Ascending aorta (tissue), 2 donors: Measurements from ENCODE around the gene VEZT. TPM values are rescaled to one million over a fixed set of nuclear protein-coding genes. Genes with fewer than 3 reads are reported as not detected.

ENCODE experiments used
- DNase-seq, 2 donors: peaks; one replicate each; pipeline ENCODE4 v3.0.0-alpha.2; 2019; ENCODE audit warnings: low spot score in 2 of 2
- H3K27ac ChIP-seq, 2 donors: fragments of 200-600 bp; sonication (generic); one replicate each; pipeline ENCODE4 v1.5.1; 2016 to 2017; ENCODE audit warnings: mild to moderate bottlenecking in 1 of 2
- H3K27me3 ChIP-seq: fragments of 200-600 bp; sonication (generic); one replicate; pipeline ENCODE4 v1.5.1; 2017
- H3K36me3 ChIP-seq, 2 donors: fragments of 200-600 bp; sonication (generic); one replicate each; pipeline ENCODE4 v1.5.1; 2016
- H3K4me1 ChIP-seq, 2 donors: fragments of 200-600 bp; sonication (generic); one replicate each; pipeline ENCODE4 v1.5.1; 2016 to 2017; ENCODE audit warnings: mild to moderate bottlenecking in 1 of 2
- H3K4me3 ChIP-seq, 2 donors: fragments of 200-600 bp; sonication (generic); one replicate each; pipeline ENCODE4 v1.5.1; 2016 to 2017; ENCODE audit warnings: mild to moderate bottlenecking in 1 of 2
- H3K9me3 ChIP-seq, 2 donors: fragments of 200-600 bp; sonication (generic); one replicate each; pipeline ENCODE4 v1.5.1; 2016
- intact Hi-C: fragments of 100-400 bp; cut with DNase I; formaldehyde crosslinking; loops from one replicate; pipeline ENCODE4 v1.15.1; 2023
- total RNA-seq: library from RNA; depleted of rRNA; stranded (reverse); fragments of >200 nt; gene quantifications from one replicate; pipeline ENCODE4 v1.1.0, GENCODE V29; 2016
- TF ChIP-seq, protein P1 (sequence below), 3 experiments: fragments of 200-600 bp in 2 of 3; fragments of 450-650 bp in 1 of 3; sonication (generic) in 2 of 3; IDR thresholded peaks; one replicate each; pipeline ENCODE4 v1.5.1; 2016 to 2019; ENCODE audit warnings: antibody characterized with exemption in 3 of 3, mild to moderate bottlenecking in 1 of 3, moderate library complexity in 1 of 3

Gene VEZT
- total RNA-seq, 1 donor from 2014 or later, result 141 TPM

DNA sequence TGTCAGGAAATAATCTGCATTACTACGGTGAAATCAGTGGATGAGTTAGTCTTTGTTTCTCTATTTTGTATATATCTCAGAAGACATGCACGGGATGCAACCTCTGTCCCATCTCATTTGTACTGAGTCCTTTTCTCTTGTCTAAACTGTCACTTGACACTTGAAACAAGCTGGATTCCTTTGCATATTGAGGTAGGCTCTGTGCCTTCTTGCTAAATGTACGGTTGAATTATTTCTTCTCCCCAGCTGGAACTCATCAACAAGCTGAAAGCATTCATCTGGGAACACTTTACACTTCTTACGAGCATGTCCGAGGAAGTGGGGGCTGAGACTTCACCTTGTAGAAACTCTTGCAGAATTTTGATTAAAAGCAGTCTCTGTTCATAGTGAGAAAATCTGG, 119.5 kb downstream of the VEZT start:
- H3K4me3 ChIP-seq, result no peak overlapping the region
- no peaks in the 10 kb centered on the region for H3K36me3 ChIP-seq
- intact Hi-C loops, result loop anchor here (2.0 to 5.0 kb wide), 4 partner anchors 120 to 790 kb away; partner anchors contain the start of genes FGD6, NR2C1 and VEZT
- DNase-seq, result no peak
- H3K27ac ChIP-seq, result no peak overlapping the region
- H3K9me3 ChIP-seq, result no peaks in the 10 kb centered on the region
- peaks cover 0 to 5% of the 10 kb centered on the region in 2 donors for H3K4me1 ChIP-seq
- TF ChIP-seq, protein P1, sequence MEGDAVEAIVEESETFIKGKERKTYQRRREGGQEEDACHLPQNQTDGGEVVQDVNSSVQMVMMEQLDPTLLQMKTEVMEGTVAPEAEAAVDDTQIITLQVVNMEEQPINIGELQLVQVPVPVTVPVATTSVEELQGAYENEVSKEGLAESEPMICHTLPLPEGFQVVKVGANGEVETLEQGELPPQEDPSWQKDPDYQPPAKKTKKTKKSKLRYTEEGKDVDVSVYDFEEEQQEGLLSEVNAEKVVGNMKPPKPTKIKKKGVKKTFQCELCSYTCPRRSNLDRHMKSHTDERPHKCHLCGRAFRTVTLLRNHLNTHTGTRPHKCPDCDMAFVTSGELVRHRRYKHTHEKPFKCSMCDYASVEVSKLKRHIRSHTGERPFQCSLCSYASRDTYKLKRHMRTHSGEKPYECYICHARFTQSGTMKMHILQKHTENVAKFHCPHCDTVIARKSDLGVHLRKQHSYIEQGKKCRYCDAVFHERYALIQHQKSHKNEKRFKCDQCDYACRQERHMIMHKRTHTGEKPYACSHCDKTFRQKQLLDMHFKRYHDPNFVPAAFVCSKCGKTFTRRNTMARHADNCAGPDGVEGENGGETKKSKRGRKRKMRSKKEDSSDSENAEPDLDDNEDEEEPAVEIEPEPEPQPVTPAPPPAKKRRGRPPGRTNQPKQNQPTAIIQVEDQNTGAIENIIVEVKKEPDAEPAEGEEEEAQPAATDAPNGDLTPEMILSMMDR (IDR thresholded peaks at IDR 0.05), result no peak
- H3K27me3 ChIP-seq, result no peaks in the 10 kb centered on the region

DNA sequence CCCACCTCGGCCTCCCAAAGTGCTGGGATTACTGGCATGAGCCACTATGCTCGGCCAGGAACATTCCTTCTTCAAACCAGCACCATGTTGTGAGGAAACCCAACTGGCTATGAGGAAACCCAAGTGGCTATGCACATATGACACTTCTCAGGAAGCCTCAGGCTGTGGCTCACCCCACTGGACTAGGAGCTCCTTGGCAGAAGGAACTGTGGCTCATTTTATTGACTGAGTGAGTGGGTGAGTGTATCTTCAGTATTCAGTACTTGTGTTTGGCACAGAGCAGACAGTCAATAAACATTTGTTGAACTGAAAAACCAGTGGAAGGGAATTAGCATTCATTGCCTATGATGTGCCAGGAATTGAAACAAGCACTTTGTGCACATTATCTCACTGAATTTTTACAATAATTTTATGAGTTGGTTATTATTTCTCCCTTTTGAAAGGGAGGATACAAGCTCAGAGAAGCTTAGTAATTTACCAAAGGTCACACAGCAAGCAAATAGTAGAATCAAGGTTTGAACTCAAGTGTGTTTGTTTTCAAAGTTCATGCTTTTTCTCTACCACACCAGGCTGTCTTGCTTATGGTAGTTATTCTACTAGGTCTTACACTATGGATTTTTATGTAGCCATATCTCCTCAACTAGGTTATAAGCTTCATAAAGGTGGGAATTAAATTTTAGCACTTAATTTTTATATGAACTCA, 121.6 kb downstream of the VEZT start:
- TF ChIP-seq, protein P1 (IDR thresholded peaks at IDR 0.05), result no peak
- H3K27ac ChIP-seq, result no peak overlapping the region
- intact Hi-C loops, result loop anchor here (5.0 kb wide), 2 partner anchors 122 to 193 kb away; partner anchors contain the start of genes FGD6 and VEZT

DNA sequence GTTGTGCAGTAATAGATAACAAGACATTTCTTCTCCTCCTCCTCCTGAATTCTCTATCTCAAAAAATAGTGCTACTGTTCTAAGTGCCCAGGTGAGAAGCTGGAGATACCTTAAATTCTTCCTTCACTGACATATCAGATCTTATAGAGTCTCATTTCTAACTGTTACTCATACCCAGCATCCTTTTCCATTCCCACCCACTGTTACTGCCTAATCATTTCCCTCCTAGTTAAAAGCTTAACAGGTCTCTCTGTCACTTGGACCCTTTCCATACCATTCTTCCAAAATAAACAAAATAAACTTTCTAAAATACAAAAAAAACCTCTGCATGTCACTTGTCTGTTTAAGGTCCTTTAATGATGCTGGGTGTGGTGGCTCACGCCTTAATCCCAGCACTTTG, 124.4 kb downstream of the VEZT start:
- H3K36me3 ChIP-seq, result no peaks in the 10 kb centered on the region
- no peak overlapping the region for H3K4me3 ChIP-seq
- no peaks in the 10 kb centered on the region for H3K27me3 ChIP-seq
- H3K9me3 ChIP-seq, result no peaks in the 10 kb centered on the region
- TF ChIP-seq, protein P1 (IDR thresholded peaks at IDR 0.05), result no peak
- no peak overlapping the region for H3K27ac ChIP-seq
- DNase-seq, result no peak
- intact Hi-C loops, result loop anchor here (5.0 kb wide), 1 partner anchor 130 kb away; the partner anchor contains the start of gene METAP2
- no peaks in the 10 kb centered on the region for H3K4me1 ChIP-seq

More for the DNA sequence above, 121.6 kb downstream of the VEZT start:
- Histone ChIP-seq H3K36me3 (no peaks in the 10 kb centered on the region), H3K9me3 (no peaks in the 10 kb centered on the region), H3K4me3 (no peak overlapping the region), H3K4me1 (peaks cover 0 to 5% of the 10 kb centered on the region in 2 donors), H3K27me3 (no peaks in the 10 kb centered on the region)
- DNase-seq, result no peak

DNA sequence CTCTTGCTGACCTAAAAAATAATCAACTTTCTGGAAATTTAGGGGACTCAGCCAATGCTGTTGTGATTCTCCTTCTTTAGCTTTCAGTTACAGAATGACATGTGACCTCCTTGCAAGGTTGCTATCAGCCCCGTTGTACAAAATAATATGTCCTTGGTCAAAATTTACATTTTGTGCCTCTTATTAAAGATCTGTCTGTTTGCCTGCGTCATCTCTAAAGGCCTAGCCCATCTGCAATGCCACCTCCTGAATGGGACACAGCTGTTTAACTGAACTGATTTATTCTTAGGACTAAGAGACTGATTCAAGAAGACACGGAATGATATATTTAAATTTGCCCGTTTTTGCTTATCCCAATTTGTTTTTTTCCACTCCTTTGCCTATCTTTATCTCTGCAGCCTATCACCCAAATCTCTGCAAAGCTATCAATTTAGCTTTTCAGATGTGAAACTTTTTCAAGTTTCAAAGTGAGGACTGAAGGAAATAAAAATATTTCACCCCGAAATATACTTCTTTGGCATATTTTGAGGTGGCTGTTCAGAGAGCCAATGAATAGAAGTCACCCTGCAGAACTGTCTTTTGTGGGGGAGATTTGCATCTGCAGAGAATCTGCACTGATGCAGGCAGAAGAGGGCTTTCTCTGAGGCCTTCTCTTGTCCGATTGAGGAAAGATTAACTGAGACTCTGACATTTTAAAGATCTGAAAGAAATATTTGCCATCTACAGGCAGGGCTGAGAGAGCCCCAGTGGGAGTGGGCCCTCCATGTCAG, 126.0 kb downstream of the VEZT start:
- no peak overlapping the region for H3K27ac ChIP-seq
- intact Hi-C loops, result loop anchor here (5.0 kb wide), 1 partner anchor 129 kb away; the partner anchor contains the start of gene METAP2
- H3K27me3 ChIP-seq, result no peaks in the 10 kb centered on the region
- H3K9me3 ChIP-seq, result no peaks in the 10 kb centered on the region
- H3K4me1 ChIP-seq, result no peaks in the 10 kb centered on the region
- no peaks in the 10 kb centered on the region for H3K36me3 ChIP-seq
- TF ChIP-seq, protein P1 (IDR thresholded peaks at IDR 0.05), result no peak
- no peak for DNase-seq
- H3K4me3 ChIP-seq, result no peak overlapping the region

DNA sequence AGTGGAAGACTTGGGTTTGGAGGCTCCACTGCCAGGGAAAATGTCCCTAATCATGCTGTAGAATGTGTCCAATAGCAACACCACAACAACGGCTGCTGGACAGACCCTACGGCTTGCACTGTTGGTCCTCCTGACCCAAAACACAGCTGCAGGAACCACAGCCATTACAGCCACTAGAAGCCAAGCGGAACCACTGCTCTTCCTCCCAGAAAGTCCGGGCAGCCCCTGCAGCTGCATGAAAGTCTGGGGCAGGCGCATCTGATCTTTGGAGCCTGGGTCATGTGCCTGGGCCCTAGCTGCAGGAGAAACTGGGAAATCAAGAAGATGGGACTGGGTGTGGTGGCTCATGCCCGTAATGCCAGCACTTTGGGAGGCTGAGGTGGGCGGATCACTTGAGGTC, 131.7 kb downstream of the VEZT start:
- H3K27me3 ChIP-seq, result no peaks in the 10 kb centered on the region
- TF ChIP-seq, protein P1 (IDR thresholded peaks at IDR 0.05), result no peak
- H3K4me3 ChIP-seq, result no peak overlapping the region
- H3K9me3 ChIP-seq, result no peaks in the 10 kb centered on the region
- DNase-seq, result no peak
- no peak overlapping the region for H3K27ac ChIP-seq
- intact Hi-C loops, result no loop called here
- no peaks in the 10 kb centered on the region for H3K4me1 ChIP-seq
- H3K36me3 ChIP-seq, result no peaks in the 10 kb centered on the region
